Stimulated activated naive B cell treated with anti-CD40 and anti-IgM and Interleukin-4, amounts not matched to agents 10 μg/mL and 1 μg/mL and 100 μg/mL, for 72 hours (primary cell): ENCODE measurements around the gene ERFE.

Source experiments
- ATAC-seq, 2 donors: fragments of 150-1000 bp; cut with Tn5 transposase; replicated peaks; 2 replicates each; pipeline ENCODE4 v1.10.0; 2021; ENCODE audit warnings: moderate library complexity in 1 of 2
- DNase-seq: peaks from one replicate; pipeline ENCODE4 v3.0.0; 2021
- H3K27ac Mint-ChIP-seq: one replicate; pipeline ENCODE4 v1.8.0; 2022; ENCODE audit warnings: mild to moderate bottlenecking, mixed read lengths
- H3K27me3 Mint-ChIP-seq, 2 donors: one replicate each; pipeline ENCODE4 v1.8.0; 2022; ENCODE audit warnings: mixed read lengths in 2 of 2
- H3K36me3 Mint-ChIP-seq, 2 donors: one replicate each; pipeline ENCODE4 v1.8.0; 2022; ENCODE audit warnings: mixed read lengths in 2 of 2, mild to moderate bottlenecking in 1 of 2
- H3K4me1 Mint-ChIP-seq, 2 donors: one replicate each; pipeline ENCODE4 v1.8.0; 2022; ENCODE audit warnings: mixed read lengths in 2 of 2, mild to moderate bottlenecking in 1 of 2
- H3K4me3 Mint-ChIP-seq, 2 donors: one replicate each; pipeline ENCODE4 v1.8.0; 2022; ENCODE audit warnings: mild to moderate bottlenecking in 2 of 2, mixed read lengths in 2 of 2, moderate library complexity in 1 of 2
- H3K9me3 Mint-ChIP-seq, 2 donors: one replicate each; pipeline ENCODE4 v1.8.0; 2022; ENCODE audit warnings: mixed read lengths in 2 of 2, mild to moderate bottlenecking in 1 of 2

Gene ERFE

DNA sequence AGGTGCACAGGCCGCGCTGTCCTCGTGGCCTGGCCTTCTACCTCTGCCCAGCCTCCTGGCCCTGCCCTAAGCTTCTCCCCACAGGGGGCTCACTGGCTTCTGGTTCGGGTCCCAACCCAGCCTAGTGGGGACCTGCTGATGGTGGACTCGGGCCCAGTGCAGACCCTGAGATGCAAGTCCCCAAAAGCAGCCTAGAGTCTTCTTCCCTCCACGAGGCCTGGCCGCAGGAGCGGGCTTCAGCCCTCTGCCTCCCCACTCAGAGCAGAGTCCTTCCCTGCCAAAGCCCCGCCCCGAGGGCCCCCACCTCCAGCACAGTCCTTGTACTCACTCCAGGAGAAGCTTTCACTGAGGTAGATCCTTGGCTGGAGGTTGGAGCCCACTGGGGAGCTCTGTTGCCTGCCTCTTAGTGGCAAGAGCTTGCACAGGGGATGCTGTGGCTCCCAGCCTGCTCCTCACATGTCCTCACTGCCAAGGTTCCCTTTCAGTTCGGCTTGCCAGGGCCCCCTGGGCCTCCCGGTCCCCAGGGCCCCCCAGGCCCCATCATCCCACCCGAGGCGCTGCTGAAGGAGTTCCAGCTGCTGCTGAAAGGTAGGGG lies 3.6 kb downstream of the ERFE start:
- Mint-ChIP-seq H3K36me3 (peaks cover 17 to 20% of the 10 kb centered on the region in 2 donors), H3K9me3 (no peaks in the 10 kb centered on the region), H3K4me1 (peaks cover 18 to 32% of the 10 kb centered on the region in 2 donors), H3K4me3 (no peak overlapping the region), H3K27me3 (peaks cover 44 to 60% of the 10 kb centered on the region in 2 donors), H3K27ac (no peak overlapping the region)
- ATAC-seq (no peak), DNase-seq (no peak)

GRCh38 chr2:238162846-238163441 lies 4.2 kb downstream of the ERFE start:
- Mint-ChIP-seq H3K36me3 (peaks cover 22 to 26% of the 10 kb centered on the region in 2 donors), H3K27ac (no peak overlapping the region)

GRCh38 chr2:238163481-238164198 lies 4.9 kb downstream of the ERFE start:
- Mint-ChIP-seq H3K4me1 (peaks cover 18 to 32% of the 10 kb centered on the region in 2 donors), H3K9me3 (no peaks in the 10 kb centered on the region), H3K27ac (no peak overlapping the region), H3K4me3 (no peak overlapping the region), H3K27me3 (peaks cover 44 to 55% of the 10 kb centered on the region in 2 donors), H3K36me3 (peaks cover 24 to 32% of the 10 kb centered on the region in 2 donors)
- DNase-seq (no peak), ATAC-seq (no peak)

More at GRCh38 chr2:238162846-238163441, 4.2 kb downstream of the ERFE start:
- peaks cover 44 to 60% of the 10 kb centered on the region in 2 donors for H3K27me3 Mint-ChIP-seq
- peaks cover 18 to 32% of the 10 kb centered on the region in 2 donors for H3K4me1 Mint-ChIP-seq
- no peak overlapping the region for H3K4me3 Mint-ChIP-seq
- ATAC-seq (no peak), DNase-seq (no peak)
- no peaks in the 10 kb centered on the region for H3K9me3 Mint-ChIP-seq

DNA sequence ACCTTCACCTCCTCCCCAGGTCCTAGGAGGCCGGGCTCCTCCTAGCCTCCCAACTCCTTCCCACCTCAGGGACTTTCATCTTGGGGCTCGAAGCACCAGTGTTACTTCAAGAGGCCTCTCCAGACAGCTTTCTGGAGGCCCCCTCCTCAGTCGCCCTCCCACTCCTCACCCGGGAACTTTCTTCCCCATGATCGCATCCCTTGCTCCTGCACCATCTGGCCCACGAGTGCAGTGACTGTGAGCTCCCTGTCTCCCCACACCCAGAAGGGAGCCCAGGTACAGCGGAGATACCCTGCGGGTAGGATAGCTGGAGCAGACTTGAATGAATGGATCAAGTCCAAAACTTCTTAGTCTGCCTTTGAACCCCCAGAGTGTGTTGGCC lies 6.1 kb downstream of the ERFE start:
- Mint-ChIP-seq H3K9me3 (no peaks in the 10 kb centered on the region), H3K27me3 (peaks cover 36 to 46% of the 10 kb centered on the region in 2 donors), H3K4me3 (peak overlapping the region; percentile 17 to 65), H3K27ac (no peak overlapping the region), H3K4me1 (peaks cover 15 to 26% of the 10 kb centered on the region in 2 donors), H3K36me3 (peaks cover 28 to 40% of the 10 kb centered on the region in 2 donors)
- ATAC-seq, result no peak
- no peak for DNase-seq

GRCh38 chr2:238165288-238165921 lies 6.6 kb downstream of the ERFE start:
- H3K27me3 Mint-ChIP-seq, result peaks cover 32 to 42% of the 10 kb centered on the region in 2 donors
- peaks cover 31 to 45% of the 10 kb centered on the region in 2 donors for H3K36me3 Mint-ChIP-seq
- H3K4me1 Mint-ChIP-seq, result peaks cover 15 to 24% of the 10 kb centered on the region in 2 donors
- no peak for DNase-seq
- H3K9me3 Mint-ChIP-seq, result no peaks in the 10 kb centered on the region
- no peak overlapping the region for H3K27ac Mint-ChIP-seq
- ATAC-seq, result no peak
- no peak overlapping the region for H3K4me3 Mint-ChIP-seq

GRCh38 chr2:238166391-238167343 lies 7.9 kb downstream of the ERFE start:
- no peaks in the 10 kb centered on the region for H3K9me3 Mint-ChIP-seq
- DNase-seq (no peak), ATAC-seq (no peak)
- no peak overlapping the region for H3K27ac Mint-ChIP-seq
- H3K27me3 Mint-ChIP-seq, result peaks cover 19 to 30% of the 10 kb centered on the region in 2 donors
- peaks cover 36 to 50% of the 10 kb centered on the region in 2 donors for H3K36me3 Mint-ChIP-seq
- H3K4me3 Mint-ChIP-seq, result no peak overlapping the region
- peaks cover 12 to 19% of the 10 kb centered on the region in 2 donors for H3K4me1 Mint-ChIP-seq

GRCh38 chr2:238167344-238167715 lies 8.6 kb downstream of the ERFE start:
- H3K4me1 Mint-ChIP-seq, result peaks cover 12 to 19% of the 10 kb centered on the region in 2 donors
- H3K4me3 Mint-ChIP-seq, result no peak overlapping the region
- peaks cover 18 to 24% of the 10 kb centered on the region in 2 donors for H3K27me3 Mint-ChIP-seq
- no peaks in the 10 kb centered on the region for H3K9me3 Mint-ChIP-seq
- ATAC-seq (no peak), DNase-seq (no peak)
- no peak overlapping the region for H3K27ac Mint-ChIP-seq
- peaks cover 39 to 57% of the 10 kb centered on the region in 2 donors for H3K36me3 Mint-ChIP-seq

GRCh38 chr2:238167761-238168160 lies 9.0 kb downstream of the ERFE start:
- ATAC-seq, result no peak
- Mint-ChIP-seq H3K4me1 (peaks cover 12 to 19% of the 10 kb centered on the region in 2 donors), H3K27me3 (peaks cover 18 to 20% of the 10 kb centered on the region in 2 donors), H3K36me3 (peaks cover 42 to 61% of the 10 kb centered on the region in 2 donors), H3K9me3 (no peaks in the 10 kb centered on the region), H3K27ac (peak overlapping the region; percentile 20), H3K4me3 (no peak overlapping the region)
- no peak for DNase-seq

DNA sequence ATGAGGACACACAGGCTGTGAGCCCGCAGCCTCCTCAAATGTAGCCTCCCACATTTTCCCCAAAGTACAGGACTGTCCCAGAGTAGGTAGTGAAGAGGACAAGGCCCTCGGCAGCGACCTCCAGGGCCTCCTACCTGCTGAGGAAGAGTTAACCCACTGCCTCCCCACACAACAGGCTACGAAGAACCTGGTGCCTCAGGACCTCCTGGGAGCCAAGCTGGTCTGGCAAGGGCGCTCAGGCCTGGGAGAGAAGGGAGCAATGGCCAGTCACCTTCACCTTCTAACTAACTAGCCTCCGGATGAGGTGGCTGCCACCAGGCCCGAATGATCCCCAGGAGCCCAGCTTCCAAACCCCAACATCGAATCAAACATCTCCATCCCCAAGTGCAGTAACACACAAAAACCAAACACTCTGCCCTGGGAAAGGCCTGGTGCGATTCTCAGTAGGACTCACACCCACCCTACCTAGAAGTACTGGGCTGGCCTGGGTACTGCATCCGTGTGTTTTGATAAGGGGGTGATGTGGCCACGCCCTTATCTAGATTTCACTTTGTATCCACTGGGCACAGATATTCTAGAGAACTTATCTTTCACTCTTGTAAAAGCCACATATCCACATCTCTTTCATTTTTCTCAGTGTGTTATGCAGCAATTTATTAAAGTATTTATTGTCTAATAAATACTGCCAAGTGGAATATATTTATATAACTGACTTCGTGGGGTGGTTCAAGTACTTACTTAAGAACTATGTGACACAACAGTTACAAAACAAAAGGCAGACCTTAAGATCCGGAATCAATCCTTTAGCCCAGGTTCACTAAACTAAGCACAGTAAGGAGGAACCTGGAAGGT lies 9.7 kb downstream of the ERFE start:
- no peak overlapping the region for H3K4me3 Mint-ChIP-seq
- no peaks in the 10 kb centered on the region for H3K9me3 Mint-ChIP-seq
- DNase-seq, result no peak
- H3K4me1 Mint-ChIP-seq, result peaks cover 12 to 19% of the 10 kb centered on the region in 2 donors
- H3K27ac Mint-ChIP-seq, result no peak overlapping the region
- peaks cover 15 to 18% of the 10 kb centered on the region in 2 donors for H3K27me3 Mint-ChIP-seq
- peaks cover 49 to 68% of the 10 kb centered on the region in 2 donors for H3K36me3 Mint-ChIP-seq
- no peak for ATAC-seq

DNA sequence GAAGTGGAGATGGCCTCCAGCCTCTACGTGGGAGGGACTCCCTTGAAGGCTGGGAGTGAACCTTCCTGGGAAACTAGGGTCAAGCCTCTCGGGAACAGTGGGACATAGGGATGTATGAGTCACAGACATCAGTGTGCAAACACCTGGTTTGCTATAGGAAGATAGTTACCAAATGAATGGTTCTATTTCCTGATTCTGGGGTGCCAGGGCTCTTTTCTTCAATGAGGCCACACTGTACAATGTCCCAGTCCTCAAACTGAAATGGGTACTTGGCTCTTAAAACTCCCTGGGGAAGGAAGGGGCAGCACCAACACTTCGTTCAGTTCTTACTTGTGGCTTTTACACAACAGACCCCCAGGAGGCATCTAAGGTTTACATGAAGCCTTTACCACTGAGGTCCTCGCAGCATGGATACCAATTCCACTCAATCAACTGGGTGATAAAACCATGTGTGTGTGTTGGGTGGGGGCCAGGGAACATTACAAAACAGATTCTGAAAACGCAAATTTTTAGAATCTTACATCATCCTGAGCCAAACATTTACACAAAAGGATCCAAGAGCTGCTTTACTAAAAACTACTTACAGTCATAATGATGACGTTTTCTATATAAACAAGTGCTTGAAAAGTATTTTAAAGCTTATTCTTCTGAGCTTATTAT lies 10.4 kb downstream of the ERFE start:
- H3K27me3 Mint-ChIP-seq, result peaks cover 14 to 18% of the 10 kb centered on the region in 2 donors
- no peak overlapping the region for H3K27ac Mint-ChIP-seq
- H3K9me3 Mint-ChIP-seq, result no peaks in the 10 kb centered on the region
- DNase-seq (no peak), ATAC-seq (peak; percentile 48 to 50)
- no peak overlapping the region for H3K4me3 Mint-ChIP-seq
- H3K4me1 Mint-ChIP-seq, result peaks cover 12 to 19% of the 10 kb centered on the region in 2 donors
- H3K36me3 Mint-ChIP-seq, result peaks cover 55 to 76% of the 10 kb centered on the region in 2 donors

GRCh38 chr2:238169708-238170251 lies 11.0 kb downstream of the ERFE start:
- Mint-ChIP-seq H3K27ac (peak overlapping the region; percentile 2), H3K36me3 (peaks cover 55 to 77% of the 10 kb centered on the region in 2 donors), H3K4me1 (peaks cover 9 to 13% of the 10 kb centered on the region in 2 donors), H3K9me3 (no peaks in the 10 kb centered on the region), H3K4me3 (no peak overlapping the region), H3K27me3 (peaks cover 8 to 12% of the 10 kb centered on the region in 2 donors)
- DNase-seq (no peak), ATAC-seq (no peak)

GRCh38 chr2:238170386-238171071 lies 11.8 kb downstream of the ERFE start:
- H3K4me3 Mint-ChIP-seq, result no peak overlapping the region
- no peak overlapping the region for H3K27ac Mint-ChIP-seq
- H3K4me1 Mint-ChIP-seq, result peaks cover 6% of the 10 kb centered on the region in 2 donors
- no peak for DNase-seq
- peaks cover 47 to 69% of the 10 kb centered on the region in 2 donors for H3K36me3 Mint-ChIP-seq
- peaks cover under 1 to 4% of the 10 kb centered on the region in 2 donors for H3K27me3 Mint-ChIP-seq
- H3K9me3 Mint-ChIP-seq, result no peaks in the 10 kb centered on the region
- no peak for ATAC-seq
